GF-D8 (cell line): Measurements from ENCODE around the gene TPP1.

Experiments used
- DNase-seq: peaks from one replicate; lab custom pipeline; 2025; lab: John Stamatoyannopoulos, UW

Gene TPP1

DNA sequence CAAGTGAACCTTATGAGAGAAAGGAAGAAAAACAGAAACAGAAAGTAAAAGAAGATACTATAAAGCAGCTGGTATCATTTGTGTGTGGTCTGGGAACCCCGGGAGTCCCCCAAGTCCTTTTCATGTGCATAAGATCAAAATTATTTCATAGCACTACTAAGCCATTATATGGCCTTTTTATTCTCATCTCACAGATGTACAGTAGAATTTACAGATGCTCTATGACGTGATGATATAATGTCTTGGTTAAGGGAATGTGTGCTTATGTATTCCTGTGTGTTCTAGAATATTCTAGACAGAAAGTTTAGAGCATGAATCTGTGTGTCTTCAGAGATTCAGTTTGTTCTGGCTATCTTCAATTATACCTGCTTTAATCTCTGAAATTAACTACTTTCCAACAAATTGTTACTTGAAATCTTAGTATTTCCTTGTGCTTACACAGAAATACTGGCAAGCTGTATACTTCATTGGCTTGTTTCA, 8.6 kb upstream of the TPP1 start:
- DNase-seq = no peak

- DNase-seq = no peak
These were observed 7.9 kb upstream of the TPP1 start for GRCh38 chr11:6626971-6627761.

DNA sequence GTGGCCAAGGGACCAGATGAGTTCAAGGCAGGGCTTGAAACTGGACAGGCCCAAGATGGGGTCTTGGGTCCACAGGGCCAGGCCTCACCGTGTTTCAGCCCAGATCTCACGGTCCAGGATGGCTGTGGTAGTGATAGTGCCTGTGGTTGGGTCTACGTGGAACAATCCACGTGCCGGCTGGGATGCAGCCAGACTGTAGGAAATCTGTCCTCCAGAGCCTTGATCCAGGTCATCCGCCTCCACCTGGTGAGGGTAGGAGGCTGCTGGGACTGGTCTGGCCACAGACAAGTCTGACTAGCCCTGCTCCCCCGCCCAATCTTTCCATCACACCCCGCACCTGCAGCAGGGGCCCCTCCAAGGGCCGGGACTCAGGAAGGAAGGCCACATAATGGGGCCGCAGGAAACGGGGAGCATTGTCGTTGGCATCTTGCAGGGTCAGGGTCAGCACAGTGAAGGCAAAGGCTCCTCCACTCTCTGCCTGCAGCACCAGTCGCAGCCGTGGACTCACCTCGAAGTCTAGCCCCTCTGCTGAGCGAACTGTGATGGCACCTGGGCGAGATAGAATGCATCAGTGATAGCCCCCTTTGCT, 6.7 kb upstream of the TPP1 start:
- no peak for DNase-seq

DNA sequence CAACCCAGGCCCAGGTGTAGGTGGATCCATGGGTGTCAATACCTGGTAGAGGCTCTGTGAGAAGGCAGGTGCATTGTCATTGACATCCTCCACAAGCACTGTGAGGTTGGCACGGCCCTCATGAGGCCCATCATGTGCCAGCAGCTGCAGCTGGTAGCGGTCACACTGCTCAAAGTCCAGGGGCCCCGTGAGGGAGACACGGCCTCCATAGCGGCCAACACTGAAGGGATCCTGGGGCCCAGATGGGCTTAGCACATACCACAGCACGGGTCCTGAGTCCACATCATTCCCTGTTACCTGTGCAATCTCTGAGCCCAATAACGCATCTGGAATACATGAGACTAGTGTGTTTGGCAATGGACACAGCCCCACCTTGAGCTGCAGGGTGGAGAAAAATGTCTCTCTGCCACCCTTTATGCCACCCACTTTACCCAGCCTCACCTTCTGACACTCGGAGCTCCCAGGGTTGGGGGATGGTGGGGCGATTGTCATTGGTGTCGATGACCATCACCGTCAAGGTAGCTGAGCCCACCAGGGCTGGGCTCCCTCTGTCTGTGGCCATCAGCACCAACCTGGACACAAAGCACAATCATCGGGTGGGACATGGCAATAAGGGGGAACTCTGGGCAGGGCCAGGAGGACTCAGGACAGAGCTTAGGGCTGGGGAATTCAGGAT, 6.1 kb upstream of the TPP1 start:
- DNase-seq = no peak

- DNase-seq = no peak
These were observed 4.5 kb upstream of the TPP1 start for GRCh38 chr11:6623391-6624363.

GRCh38 chr11:6622261-6623171, 3.3 kb upstream of the TPP1 start:
- DNase-seq = no peak

- DNase-seq = no peak
These were observed 2.5 kb upstream of the TPP1 start for GRCh38 chr11:6621711-6622211.

DNA sequence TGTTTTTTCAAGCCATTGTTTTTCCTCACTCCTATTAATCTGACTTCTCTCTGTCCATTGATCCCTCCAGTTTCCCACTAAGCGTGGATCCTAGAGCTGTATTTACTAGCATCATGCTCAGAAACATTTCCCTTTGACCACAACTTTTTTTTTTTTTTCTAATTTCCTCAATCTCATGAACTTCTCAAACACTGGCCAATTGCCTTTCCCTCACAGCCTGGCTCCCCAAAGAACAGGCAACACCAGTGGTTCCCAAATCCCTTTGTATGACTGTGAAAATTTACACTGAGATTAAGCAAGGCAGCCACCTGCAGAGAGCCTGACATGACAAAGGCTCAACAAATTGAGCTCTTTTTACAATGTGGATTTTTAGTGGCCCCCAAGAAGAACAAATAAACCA, 1.4 kb upstream of the TPP1 start:
- DNase-seq = peak; percentile 14

DNA sequence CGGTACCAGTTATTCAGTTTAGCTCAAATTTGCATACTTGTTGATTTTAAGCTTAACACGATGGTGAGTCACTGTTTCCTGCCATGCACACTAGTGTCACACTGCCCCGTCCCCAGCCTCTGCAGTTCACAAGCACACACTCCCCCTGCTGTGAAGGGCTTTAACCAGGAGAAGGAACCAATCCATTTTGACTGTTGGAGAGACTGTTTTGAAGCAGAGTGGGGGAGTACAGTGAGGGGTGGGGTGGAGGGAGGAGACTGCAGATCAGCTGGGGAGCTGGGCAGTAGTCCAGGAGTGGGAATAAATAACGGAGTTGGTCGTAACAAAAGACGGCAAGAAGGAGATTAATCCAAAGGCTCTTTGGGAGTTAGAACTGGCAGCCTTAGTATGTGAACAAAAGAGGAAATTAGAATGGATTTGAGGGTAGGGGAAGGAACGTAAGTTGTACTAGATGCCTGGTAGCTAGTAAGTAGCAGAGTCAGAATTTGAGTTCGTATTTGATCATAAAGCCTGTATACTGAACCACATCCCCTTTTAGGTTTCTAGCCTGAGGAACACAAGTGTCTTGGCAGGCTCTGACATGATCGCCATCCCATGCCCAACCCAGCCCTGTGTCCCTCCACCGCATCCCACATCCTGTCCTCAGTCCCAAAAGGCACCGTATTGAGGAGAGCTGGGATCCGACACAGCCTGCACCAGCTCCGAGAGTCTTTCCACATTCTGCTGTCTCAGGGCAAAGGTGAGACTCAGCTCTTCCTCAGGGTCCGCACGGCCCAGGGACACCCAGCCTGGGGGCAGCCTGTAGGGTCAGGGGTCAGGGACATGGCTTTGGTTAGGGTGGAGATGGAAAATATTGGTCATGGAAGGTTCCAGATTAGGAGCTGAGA, 862 bp downstream of the TPP1 start:
- DNase-seq = peak; percentile 26

- peak; percentile 34 for DNase-seq
These were observed 1.9 kb downstream of the TPP1 start for GRCh38 chr11:6617315-6617781.

DNA sequence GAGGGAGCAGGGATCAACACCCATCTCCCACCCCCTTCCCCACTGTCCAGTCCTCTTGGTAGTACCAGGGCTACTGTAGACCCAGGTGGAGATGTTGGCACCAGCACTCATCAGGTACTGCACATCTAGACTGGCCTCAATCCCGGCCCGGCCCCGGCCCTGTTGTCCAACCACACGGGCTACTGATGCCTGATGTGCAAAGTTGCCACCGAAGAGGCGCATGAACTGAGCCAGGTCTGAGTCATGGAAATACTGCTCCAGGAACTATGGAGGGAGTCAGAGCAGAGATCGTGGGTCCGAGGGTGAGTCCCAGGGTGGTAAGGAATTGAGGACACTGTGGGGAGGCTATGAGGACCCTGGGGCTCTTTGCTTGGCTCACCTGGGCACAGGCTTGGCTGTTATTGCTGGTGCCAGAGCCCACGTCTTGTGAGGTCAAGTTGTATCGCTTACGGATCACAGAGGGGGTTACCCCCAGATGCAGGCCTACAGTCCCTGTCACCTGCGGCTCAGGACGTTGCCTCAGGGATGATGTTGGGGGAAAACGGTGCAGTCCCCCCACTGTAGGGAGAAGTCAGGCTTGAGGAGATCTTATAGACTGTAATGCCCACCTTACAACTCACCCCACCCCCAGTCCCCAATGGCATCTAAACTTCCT, 2.5 kb downstream of the TPP1 start:
- DNase-seq = no peak

- DNase-seq = no peak
These were observed 3.2 kb downstream of the TPP1 start for GRCh38 chr11:6615882-6616585.

GRCh38 chr11:6615046-6615445, 4.2 kb downstream of the TPP1 start:
- no peak for DNase-seq

DNA sequence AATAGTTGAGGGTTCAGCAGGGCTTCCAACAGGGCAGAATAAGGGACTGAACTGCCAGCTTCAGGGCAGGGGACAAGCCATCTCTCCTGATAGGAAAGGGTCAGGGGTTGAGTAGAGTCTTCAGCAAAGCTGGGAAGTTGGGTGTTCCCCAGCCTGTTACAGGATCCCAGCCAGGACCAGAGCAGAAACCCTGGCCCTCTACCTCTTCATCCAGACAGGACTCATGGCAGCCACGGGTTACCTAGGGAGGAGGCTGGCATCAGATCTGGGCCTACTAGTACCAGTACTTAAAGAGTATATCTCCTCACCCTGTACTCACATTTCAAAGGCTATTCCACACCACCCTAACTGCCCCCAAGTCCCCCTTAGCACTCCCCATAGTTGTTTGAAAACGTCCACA, 4.8 kb downstream of the TPP1 start:
- DNase-seq = no peak

GRCh38 chr11:6613496-6613895, 5.7 kb downstream of the TPP1 start:
- no peak for DNase-seq

DNA sequence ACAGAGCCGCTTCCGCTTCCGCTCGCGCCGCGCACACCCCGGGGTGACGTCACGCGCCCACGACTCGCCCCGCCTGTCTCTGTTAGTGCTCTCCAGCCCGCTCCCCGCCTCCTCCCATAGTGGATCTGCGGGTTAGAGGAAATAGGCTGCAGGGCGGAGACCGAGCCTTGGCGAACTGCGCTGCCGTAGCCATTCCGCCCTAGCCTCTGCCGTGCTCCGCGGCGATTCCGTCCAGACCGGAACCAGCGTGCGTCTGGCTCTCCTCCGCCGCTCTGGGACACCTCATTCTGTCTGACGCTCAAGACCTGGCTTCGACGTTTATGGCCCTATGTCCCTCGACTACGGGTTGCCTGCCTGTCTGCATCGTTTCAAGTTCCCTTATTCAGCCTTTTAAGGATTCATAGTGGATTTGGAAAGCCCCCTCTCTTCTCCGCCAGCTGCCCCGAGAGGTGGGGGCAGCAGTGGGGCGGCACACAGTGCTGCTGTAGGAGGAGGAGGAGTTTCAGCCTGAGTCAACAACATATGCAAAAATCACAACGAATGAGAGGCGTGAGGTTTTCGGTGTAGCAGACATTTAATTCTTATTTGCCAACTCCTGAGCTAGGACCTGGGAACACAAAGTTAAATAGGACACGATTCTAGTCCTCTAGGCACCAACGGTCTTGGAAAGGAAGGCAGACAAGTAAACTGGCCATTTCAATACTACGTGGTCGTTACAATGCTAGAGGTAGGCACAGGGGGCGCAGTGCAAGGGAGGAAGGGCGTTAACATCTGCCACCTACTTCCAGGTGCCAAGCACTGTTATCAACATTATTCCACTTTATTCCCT, 6.8 kb downstream of the TPP1 start, which contains the start of gene TAF10:
Gene TAF10, minus strand, starts transcription at position 4 of the 829 bp plus-strand sequence. CDS start 27 bp downstream, outside the sequence.
- peak; percentile 71 for DNase-seq

DNA sequence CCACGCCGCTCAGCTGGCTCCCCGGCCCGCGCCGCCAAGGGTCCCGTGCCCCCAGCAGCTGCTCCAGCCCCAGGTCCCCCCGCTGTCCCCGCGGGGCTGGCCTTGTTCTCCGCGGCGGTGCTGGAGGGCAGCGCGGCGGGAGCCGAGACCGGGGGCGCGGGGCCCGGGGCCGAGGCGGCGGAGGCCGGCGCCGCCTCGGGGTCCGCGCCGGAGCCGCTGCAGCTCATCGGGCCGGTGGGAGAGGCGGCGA, 7.3 kb downstream of the TPP1 start:
- DNase-seq = no peak
